Naive B cell (primary cell): ENCODE measurements around the gene LGALS3. TPM values are rescaled to one million over a fixed set of nuclear protein-coding genes. Genes with fewer than 3 reads are reported as not detected.

Experiments
- ATAC-seq, 2 donors: fragments of 150-1000 bp; cut with Tn5 transposase; 2 replicates each; pipeline ENCODE4 v1.10.0; 2021; ENCODE audit warnings: low read depth in 2 of 2, mild to moderate bottlenecking in 2 of 2, moderate library complexity in 2 of 2
- DNase-seq: peaks from one replicate; pipeline ENCODE4 v3.0.0; 2022
- H3K27ac Mint-ChIP-seq, 6 donors: one replicate each; pipeline ENCODE4 v1.8.0; 2020 to 2022; ENCODE audit warnings: mild to moderate bottlenecking in 6 of 6, mixed read lengths in 6 of 6, moderate library complexity in 5 of 6, inconsistent platforms in 2 of 6
- H3K27me3 Mint-ChIP-seq, 3 donors: one replicate each; pipeline ENCODE4 v1.8.0; 2021 to 2022; ENCODE audit warnings: mixed read lengths in 3 of 3, mild to moderate bottlenecking in 1 of 3
- H3K36me3 Mint-ChIP-seq, 2 donors: one replicate each; pipeline ENCODE4 v1.8.0; 2020 to 2022; ENCODE audit warnings: mixed read lengths in 2 of 2, inconsistent platforms in 1 of 2, mild to moderate bottlenecking in 1 of 2
- H3K4me1 Mint-ChIP-seq, 3 donors: one replicate each; pipeline ENCODE4 v1.8.0; 2020 to 2022; ENCODE audit warnings: mixed read lengths in 3 of 3, inconsistent platforms in 1 of 3, mild to moderate bottlenecking in 1 of 3, moderate library complexity in 1 of 3
- H3K4me3 Mint-ChIP-seq, 8 donors: one replicate each; pipeline ENCODE4 v1.8.0; 2020 to 2022; ENCODE audit warnings: mild to moderate bottlenecking in 8 of 8, mixed read lengths in 8 of 8, moderate library complexity in 8 of 8, inconsistent platforms in 2 of 8
- H3K9me3 Mint-ChIP-seq, 7 donors: one replicate each; pipeline ENCODE4 v1.8.0; 2020 to 2022; ENCODE audit warnings: mixed read lengths in 7 of 7, mild to moderate bottlenecking in 5 of 7, inconsistent platforms in 2 of 7, moderate library complexity in 1 of 7
- polyA plus RNA-seq, 6 donors: library from polyadenylated mRNA; unstranded; fragments of 300-500 nt; fragmentation: Illumina TruSeq; gene quantifications; one replicate each; pipeline ENCODE4 v1.2.3, GENCODE V29; 2021; ENCODE audit warnings: low read depth in 6 of 6

LGALS3 gene
- polyA plus RNA-seq, 6 donors from 2014 or later: 2.4 to 8.7 (median 4.8) TPM

GRCh38 chr14:55129428-55130195, 560 bp downstream of the LGALS3 start:
- Mint-ChIP-seq H3K4me1 (peaks cover 7 to 15% (median 12%) of the 10 kb centered on the region in 3 donors), H3K27me3 (peaks cover 7 to 40% (median 34%) of the 10 kb centered on the region in 3 donors), H3K36me3 (no peaks in the 10 kb centered on the region), H3K9me3 (no peaks in the 10 kb centered on the region), H3K27ac (peak overlapping the region in 1 of 6 donors; percentile 31), H3K4me3 (peak overlapping the region; percentile 73 to 92 (median 84))
- DNase-seq: peak; percentile 45
- ATAC-seq: peak; percentile 76

DNA sequence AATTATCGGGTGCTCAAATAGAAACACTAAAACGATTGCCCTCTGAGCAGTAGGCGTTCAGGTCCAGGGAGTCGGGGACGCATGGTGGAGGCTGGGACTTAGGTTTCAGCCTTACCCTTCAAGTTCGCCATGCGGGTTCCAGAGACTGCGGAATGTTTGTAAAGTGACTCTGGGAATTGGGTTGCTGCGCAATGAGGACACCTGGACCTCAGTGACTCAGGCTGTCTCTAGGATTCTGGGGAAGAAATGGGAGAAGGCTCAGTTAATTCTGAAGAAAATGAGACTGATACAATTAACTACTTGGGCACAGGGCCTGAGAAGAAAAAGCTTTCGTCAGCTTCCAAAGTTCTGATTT, 1.1 kb downstream of the LGALS3 start:
- no peak for ATAC-seq
- DNase-seq: no peak
- H3K27ac Mint-ChIP-seq: peak overlapping the region in 1 of 6 donors; percentile 12
- no peaks in the 10 kb centered on the region for H3K36me3 Mint-ChIP-seq
- peak overlapping the region; percentile 73 to 92 (median 84) for H3K4me3 Mint-ChIP-seq
- no peaks in the 10 kb centered on the region for H3K9me3 Mint-ChIP-seq
- H3K27me3 Mint-ChIP-seq: peaks cover 7 to 40% (median 34%) of the 10 kb centered on the region in 3 donors
- peaks cover 7 to 14% (median 12%) of the 10 kb centered on the region in 3 donors for H3K4me1 Mint-ChIP-seq

GRCh38 chr14:55131370-55132137, 2.5 kb downstream of the LGALS3 start:
- no peak for ATAC-seq
- no peak for DNase-seq
- H3K27me3 Mint-ChIP-seq: peaks cover 7 to 37% (median 34%) of the 10 kb centered on the region in 3 donors
- H3K4me3 Mint-ChIP-seq: peak overlapping the region in 2 of 8 donors; percentile 1 to 31
- H3K27ac Mint-ChIP-seq: no peak overlapping the region
- H3K9me3 Mint-ChIP-seq: no peaks in the 10 kb centered on the region
- H3K4me1 Mint-ChIP-seq: peaks cover 2 to 9% (median 9%) of the 10 kb centered on the region in 3 donors
- no peaks in the 10 kb centered on the region for H3K36me3 Mint-ChIP-seq

GRCh38 chr14:55133416-55133815, 4.4 kb downstream of the LGALS3 start:
- H3K4me3 Mint-ChIP-seq: no peak overlapping the region
- H3K9me3 Mint-ChIP-seq: no peaks in the 10 kb centered on the region
- H3K4me1 Mint-ChIP-seq: peaks cover 2 to 9% (median 9%) of the 10 kb centered on the region in 3 donors
- no peaks in the 10 kb centered on the region for H3K36me3 Mint-ChIP-seq
- H3K27ac Mint-ChIP-seq: no peak overlapping the region
- ATAC-seq (no peak), DNase-seq (no peak)
- H3K27me3 Mint-ChIP-seq: peaks cover 7 to 26% (median 24%) of the 10 kb centered on the region in 3 donors

DNA sequence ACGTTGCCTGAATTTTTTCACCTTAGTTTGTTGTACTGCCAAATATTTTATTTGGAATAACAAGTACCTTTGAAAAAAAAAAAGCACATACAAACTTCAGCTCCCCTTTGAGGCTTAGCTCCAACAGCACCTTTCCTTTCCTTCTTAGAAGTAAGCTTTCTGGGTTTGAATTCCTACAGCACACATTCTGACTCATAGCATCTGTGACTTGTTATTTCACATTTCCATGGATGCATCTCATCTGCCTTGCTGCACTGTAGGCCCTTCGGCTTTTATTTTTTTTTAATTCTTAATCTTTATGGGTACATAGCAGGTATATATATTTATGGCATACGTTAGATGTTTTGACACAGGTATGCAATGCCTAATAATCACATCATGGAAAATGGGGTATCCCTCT, 7.2 kb downstream of the LGALS3 start:
- no peak for DNase-seq
- no peak overlapping the region for H3K4me3 Mint-ChIP-seq
- H3K27ac Mint-ChIP-seq: no peak overlapping the region
- no peaks in the 10 kb centered on the region for H3K4me1 Mint-ChIP-seq
- peaks cover 4 to 12% (median 6%) of the 10 kb centered on the region in 3 donors for H3K27me3 Mint-ChIP-seq
- no peaks in the 10 kb centered on the region for H3K36me3 Mint-ChIP-seq
- no peaks in the 10 kb centered on the region for H3K9me3 Mint-ChIP-seq
- no peak for ATAC-seq

DNA sequence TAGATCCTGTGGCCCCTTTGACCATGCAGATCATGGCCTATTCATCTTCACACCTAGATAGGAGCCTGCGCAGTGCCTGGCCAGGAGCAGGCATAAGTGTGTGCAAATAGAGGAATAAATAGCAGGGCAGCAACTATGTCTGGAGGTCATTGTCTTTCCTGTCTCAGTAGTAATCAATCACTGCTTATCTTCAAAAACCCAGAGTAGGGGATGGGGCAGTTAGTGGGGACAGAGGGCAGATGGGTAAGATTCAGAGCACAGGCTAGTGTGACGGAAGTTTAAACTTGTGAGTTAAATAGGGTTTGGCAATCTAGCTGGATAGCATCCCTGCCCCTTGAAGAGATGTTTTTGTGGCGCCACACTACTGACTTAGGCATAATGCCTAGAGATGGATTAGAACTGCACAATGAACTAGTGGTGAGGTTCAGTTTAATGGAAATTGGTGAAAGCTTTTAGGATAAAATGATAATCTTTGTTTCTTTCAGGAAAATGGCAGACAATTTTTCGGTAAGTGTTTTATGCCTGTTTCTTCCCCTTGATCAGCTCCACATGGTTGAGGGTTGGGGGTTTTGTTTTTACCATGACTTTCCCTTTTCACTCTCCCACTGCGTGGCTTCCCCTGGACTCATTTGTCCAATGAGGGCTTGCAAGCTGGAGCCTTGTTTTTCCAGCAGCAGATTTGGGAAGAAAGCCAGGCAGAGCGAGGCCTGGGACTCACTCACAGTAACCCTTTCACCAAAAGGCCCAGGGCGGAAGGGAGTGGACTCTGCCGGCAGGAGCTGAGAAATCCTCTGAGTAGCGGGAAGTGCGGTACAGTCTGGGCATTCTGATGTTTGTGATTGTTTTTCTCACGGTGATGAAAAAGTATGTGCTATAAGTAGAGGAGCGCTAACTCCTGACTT, 8.1 kb downstream of the LGALS3 start:
- peak overlapping the region in 1 of 6 donors; percentile 59 for H3K27ac Mint-ChIP-seq
- H3K36me3 Mint-ChIP-seq: no peaks in the 10 kb centered on the region
- no peaks in the 10 kb centered on the region for H3K4me1 Mint-ChIP-seq
- H3K9me3 Mint-ChIP-seq: no peaks in the 10 kb centered on the region
- H3K4me3 Mint-ChIP-seq: no peak overlapping the region
- ATAC-seq (no peak), DNase-seq (no peak)
- H3K27me3 Mint-ChIP-seq: peaks cover 0 to 8% (median 0%) of the 10 kb centered on the region in 3 donors

GRCh38 chr14:55138091-55138490, 9.0 kb downstream of the LGALS3 start:
- Mint-ChIP-seq H3K4me3 (no peak overlapping the region), H3K27me3 (peaks cover 0 to 8% (median 0%) of the 10 kb centered on the region in 3 donors), H3K27ac (no peak overlapping the region), H3K9me3 (no peaks in the 10 kb centered on the region), H3K4me1 (no peaks in the 10 kb centered on the region), H3K36me3 (no peaks in the 10 kb centered on the region)
- DNase-seq: no peak
- no peak for ATAC-seq

- DNase-seq (no peak), ATAC-seq (no peak)
- Mint-ChIP-seq H3K4me3 (no peak overlapping the region), H3K9me3 (no peaks in the 10 kb centered on the region), H3K27ac (peak overlapping the region in 1 of 6 donors; percentile 5), H3K36me3 (no peaks in the 10 kb centered on the region), H3K4me1 (no peaks in the 10 kb centered on the region), H3K27me3 (no peaks in the 10 kb centered on the region)
Observed at GRCh38 chr14:55139141-55139540, 10.1 kb downstream of the LGALS3 start.

DNA sequence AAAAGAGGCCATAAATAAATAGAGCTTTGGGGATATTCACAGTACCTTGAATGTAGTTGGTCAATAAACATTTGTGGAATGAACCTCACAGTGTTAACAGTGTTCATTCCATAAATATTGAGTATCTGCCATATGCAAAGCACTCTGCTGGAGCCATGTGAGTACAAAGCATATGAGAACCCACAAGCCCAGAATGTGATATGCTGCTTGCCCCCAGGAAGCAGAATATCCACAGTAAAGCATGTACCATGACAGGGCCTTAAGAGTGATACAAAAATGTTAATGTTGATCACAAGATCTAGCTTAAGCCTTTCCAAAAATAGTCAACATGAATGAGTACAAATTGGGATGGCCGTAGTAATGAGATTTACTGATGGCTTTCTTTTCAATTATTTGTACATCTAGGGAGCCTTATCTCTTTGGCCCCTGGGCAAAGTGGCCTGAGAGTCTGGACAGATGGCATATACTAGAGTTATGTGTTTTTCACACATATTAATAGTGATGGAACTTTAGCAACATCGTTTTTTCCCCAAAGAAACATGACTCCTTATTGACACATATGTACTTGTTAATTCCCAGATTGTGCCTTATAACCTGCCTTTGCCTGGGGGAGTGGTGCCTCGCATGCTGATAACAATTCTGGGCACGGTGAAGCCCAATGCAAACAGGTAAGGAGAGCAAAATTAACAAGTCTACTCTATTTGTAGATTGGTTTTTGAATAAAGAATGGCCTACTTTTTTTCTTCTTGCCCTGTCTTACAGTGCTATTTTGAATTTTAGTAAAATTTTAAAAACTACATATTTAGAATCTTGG, 10.9 kb downstream of the LGALS3 start:
- no peak overlapping the region for H3K27ac Mint-ChIP-seq
- no peak for ATAC-seq

DNA sequence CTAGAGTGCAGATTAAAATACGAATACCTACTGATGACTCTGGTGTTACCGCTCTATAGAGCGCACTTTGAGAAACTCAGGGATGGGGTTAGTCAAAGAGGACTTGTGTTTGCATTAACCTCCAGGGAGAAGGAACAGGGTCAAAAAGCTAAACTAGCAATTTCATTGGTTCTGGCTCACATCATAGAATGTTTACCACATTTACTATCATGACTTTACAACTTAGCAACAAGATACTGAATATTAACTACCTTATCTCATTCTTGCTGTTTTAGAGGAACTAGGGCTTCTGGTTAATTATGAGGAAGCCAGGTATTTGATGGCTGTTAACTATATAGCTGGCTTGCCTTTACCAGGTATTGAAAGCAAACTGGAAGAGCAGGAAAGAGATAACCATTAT, 12.8 kb downstream of the LGALS3 start:
- no peak overlapping the region for H3K27ac Mint-ChIP-seq
- DNase-seq (no peak), ATAC-seq (no peak)
- H3K9me3 Mint-ChIP-seq: no peaks in the 10 kb centered on the region
- H3K27me3 Mint-ChIP-seq: no peaks in the 10 kb centered on the region
- H3K36me3 Mint-ChIP-seq: no peaks in the 10 kb centered on the region
- H3K4me1 Mint-ChIP-seq: no peaks in the 10 kb centered on the region
- no peak overlapping the region for H3K4me3 Mint-ChIP-seq

More for the DNA sequence above, 10.9 kb downstream of the LGALS3 start:
- H3K4me3 Mint-ChIP-seq: no peak overlapping the region
- no peaks in the 10 kb centered on the region for H3K9me3 Mint-ChIP-seq
- no peak for DNase-seq
- H3K27me3 Mint-ChIP-seq: no peaks in the 10 kb centered on the region
- H3K36me3 Mint-ChIP-seq: no peaks in the 10 kb centered on the region
- H3K4me1 Mint-ChIP-seq: no peaks in the 10 kb centered on the region

DNA sequence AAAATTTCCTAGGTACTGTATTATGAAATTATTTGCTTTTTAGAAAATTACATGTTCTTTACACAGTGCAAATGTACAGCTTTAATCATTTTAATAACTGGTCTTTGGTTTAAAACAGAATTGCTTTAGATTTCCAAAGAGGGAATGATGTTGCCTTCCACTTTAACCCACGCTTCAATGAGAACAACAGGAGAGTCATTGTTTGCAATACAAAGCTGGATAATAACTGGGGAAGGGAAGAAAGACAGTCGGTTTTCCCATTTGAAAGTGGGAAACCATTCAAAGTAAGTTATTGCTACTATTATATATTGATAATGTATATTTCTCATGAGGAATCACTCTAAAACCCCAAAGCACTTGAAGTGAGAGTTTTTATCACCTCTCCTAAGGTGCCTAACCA, 13.4 kb downstream of the LGALS3 start:
- Mint-ChIP-seq H3K27ac (no peak overlapping the region), H3K9me3 (no peaks in the 10 kb centered on the region), H3K36me3 (no peaks in the 10 kb centered on the region), H3K4me1 (no peaks in the 10 kb centered on the region), H3K4me3 (no peak overlapping the region), H3K27me3 (no peaks in the 10 kb centered on the region)
- DNase-seq (no peak), ATAC-seq (no peak)

DNA sequence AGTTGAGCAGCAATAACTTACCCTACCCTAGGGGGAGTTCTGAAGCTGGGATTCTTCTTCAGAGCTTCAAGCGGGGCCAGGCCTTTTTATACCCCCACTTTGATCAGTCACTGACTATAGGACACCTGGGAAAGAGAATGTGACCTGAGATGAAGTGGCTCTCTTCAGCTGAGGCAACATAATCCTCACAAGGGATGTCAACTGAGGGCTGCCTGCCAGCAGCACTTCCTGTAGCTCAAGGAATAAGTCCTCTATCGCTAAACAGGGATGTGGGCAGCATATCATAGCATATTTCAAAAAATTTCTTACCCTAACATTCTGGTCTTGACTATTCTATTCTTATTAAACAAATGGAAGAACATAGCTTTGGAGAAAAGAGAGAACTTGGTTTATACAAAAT, 17.4 kb downstream of the LGALS3 start:
- Mint-ChIP-seq H3K36me3 (no peaks in the 10 kb centered on the region), H3K27me3 (no peaks in the 10 kb centered on the region), H3K9me3 (no peaks in the 10 kb centered on the region), H3K27ac (no peak overlapping the region), H3K4me1 (no peaks in the 10 kb centered on the region), H3K4me3 (no peak overlapping the region)
- ATAC-seq (no peak), DNase-seq (no peak)

DNA sequence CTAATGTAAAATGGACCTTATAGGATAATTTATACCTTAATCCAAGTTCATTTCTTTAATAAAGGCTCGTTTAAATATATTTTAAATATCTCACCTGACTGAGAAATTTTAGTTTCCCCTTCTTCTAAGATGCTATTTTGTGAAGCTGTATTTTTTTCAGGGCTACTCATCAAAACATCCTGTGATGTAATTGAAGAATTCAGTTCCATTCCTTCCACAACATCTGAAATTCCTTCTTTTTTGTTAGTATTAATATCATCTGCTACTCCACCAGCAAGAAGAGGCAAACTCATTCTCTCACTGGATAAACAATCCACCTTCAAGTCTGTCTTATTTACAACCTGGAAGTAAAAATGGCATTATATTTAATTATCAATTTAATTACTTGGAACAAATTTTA, 22.5 kb downstream of the LGALS3 start:
- no peaks in the 10 kb centered on the region for H3K27me3 Mint-ChIP-seq
- no peaks in the 10 kb centered on the region for H3K4me1 Mint-ChIP-seq
- H3K4me3 Mint-ChIP-seq: no peak overlapping the region
- ATAC-seq (no peak), DNase-seq (no peak)
- H3K27ac Mint-ChIP-seq: peak overlapping the region in 1 of 6 donors; percentile 34
- no peaks in the 10 kb centered on the region for H3K9me3 Mint-ChIP-seq
- no peaks in the 10 kb centered on the region for H3K36me3 Mint-ChIP-seq
